Measurements from ENCODE around the gene RALGPS1.
A peak's percentile ranks its signal among the peaks of the same experiment; 100 is the strongest.

Gene RALGPS1

GRCh38 chr9:127203681-127204327 is 289.2 kb downstream of the RALGPS1 start:
- H3K27ac ChIP-seq (ENCODE audit: extremely low read depth, low read depth, low read length): no peak overlapping the region
- H3K36me3 ChIP-seq (ENCODE audit: control insufficient read depth in 2 of 2, insufficient read depth in 1 of 2, low read length in 2 of 2): no peaks in the 10 kb centered on the region
- ChIA-PET CTCF (interaction anchor here (0.6 to 9.8 kb wide), 6 partner anchors 9 to 531 kb away, joined by 4 to 188 read pairs (median 6); no protein-coding TSS in a partner anchor), POLR2A (interaction anchor here (0.6 to 1.2 kb wide), 3 partner anchors 11 to 247 kb away, joined by 3 to 4 read pairs (median 3); partner anchors contain the start of genes LRSAM1 and RPL12)
- H3K4me3 ChIP-seq (ENCODE audit: low read depth, low read length): no peak overlapping the region
- TF ChIP-seq ZNF777 (tag by site-specific recombination; IDR thresholded peaks at IDR 0.05; ENCODE audit: borderline replicate concordance) (no peak), ZNF624 (tag by site-specific recombination; IDR thresholded peaks at IDR 0.05) (no peak), ZNF513 (tag by site-specific recombination; IDR thresholded peaks at IDR 0.05) (no peak), ZBTB1 (tag by site-specific recombination; IDR thresholded peaks at IDR 0.05) (no peak), ZBTB8A (tag by site-specific recombination; IDR thresholded peaks at IDR 0.05) (no peak), ATF2 (tag by site-specific recombination; IDR thresholded peaks at IDR 0.05; ENCODE audit: low read depth) (no peak), KLF8 (tag by site-specific recombination; IDR thresholded peaks at IDR 0.05) (no peak), ELK4 (IDR thresholded peaks at IDR 0.05; ENCODE audit: borderline replicate concordance, low read depth, low read length) (no peak), FEZF1 (tag by site-specific recombination; IDR thresholded peaks at IDR 0.05) (no peak), ZSCAN16 (tag by site-specific recombination; IDR thresholded peaks at IDR 0.05) (no peak), KLF16 (tag by site-specific recombination; IDR thresholded peaks at IDR 0.05) (no peak), AEBP2 (tag by site-specific recombination; IDR thresholded peaks at IDR 0.05; ENCODE audit: borderline replicate concordance) (no peak), ZNF580 (tag by site-specific recombination; IDR thresholded peaks at IDR 0.05) (no peak), ZNF626 (tag by site-specific recombination; IDR thresholded peaks at IDR 0.05) (no peak)
- H3K4me1 ChIP-seq (ENCODE audit: control insufficient read depth, insufficient read depth, low read length): no peaks in the 10 kb centered on the region
- H3K9me3 ChIP-seq (ENCODE audit: control insufficient read depth, insufficient read depth, low read depth, low read length): no peaks in the 10 kb centered on the region

GRCh38 chr9:127204771-127205470 is 290.3 kb downstream of the RALGPS1 start:
- H3K4me3 ChIP-seq (ENCODE audit: low read depth, low read length): no peak overlapping the region
- ChIA-PET CTCF (interaction anchor here (0.6 to 9.8 kb wide), 10 partner anchors 9 to 290 kb away, joined by 3 to 188 read pairs (median 4); partner anchors contain the start of genes RALGPS1 and SLC2A8), POLR2A (interaction anchor here (0.6 to 1.2 kb wide), 5 partner anchors 10 to 246 kb away, joined by 3 to 5 read pairs (median 3); partner anchors contain the start of genes LRSAM1, RPL12 and SLC2A8)
- H3K9me3 ChIP-seq (ENCODE audit: control insufficient read depth, insufficient read depth, low read depth, low read length): no peaks in the 10 kb centered on the region
- no peaks in the 10 kb centered on the region for H3K4me1 ChIP-seq (ENCODE audit: control insufficient read depth, insufficient read depth, low read length)
- no peak overlapping the region for H3K27ac ChIP-seq (ENCODE audit: extremely low read depth, low read depth, low read length)
- H3K36me3 ChIP-seq (ENCODE audit: control insufficient read depth in 2 of 2, insufficient read depth in 1 of 2, low read length in 2 of 2): no peaks in the 10 kb centered on the region
- TF ChIP-seq MYNN (tag by site-specific recombination; IDR thresholded peaks at IDR 0.05; ENCODE audit: borderline replicate concordance) (no peak), SETDB1 (IDR thresholded peaks at IDR 0.05; ENCODE audit: insufficient read length, low read length) (no peak), GLIS1 (tag by site-specific recombination; IDR thresholded peaks at IDR 0.05) (peak; percentile 46; the same call in 1 of the 2 replicates), ZIC2 (tag by site-specific recombination; IDR thresholded peaks at IDR 0.05) (0 out of 2 replicates have a peak, but pooled peaks have one; percentile 37), EGR2 (tag by site-specific recombination; IDR thresholded peaks at IDR 0.05; ENCODE audit: low read depth) (no peak), CTCF (tag by site-specific recombination; IDR thresholded peaks at IDR 0.05) (peak; percentile 16; the same call in 1 of the 2 replicates)
